Adrenal gland (tissue), 12 donors: Measurements from ENCODE around the gene BTN3A1. TPM values are rescaled to one million over a fixed set of nuclear protein-coding genes. Genes with fewer than 3 reads are reported as not detected.
A peak's percentile ranks its signal among the peaks of the same experiment; 100 is the strongest.

Experiments
- DNase-seq, 7 donors: peaks; one replicate each; pipeline ENCODE4 v3.0.0-alpha.2; 2019 to 2020
- H3K27ac ChIP-seq, 5 donors: fragments of 200-600 bp; sonication (generic) in 4 of 5; 1 replicate in 3 of 5; 2 replicates in 2 of 5; pipeline versions ENCODE4 v1.5.1 to v1.8.0; 2016 to 2020; ENCODE audit warnings: mild to moderate bottlenecking in 1 of 5
- H3K27me3 ChIP-seq: fragments of 200-600 bp; 2 replicates; pipeline ENCODE4 v1.8.0; 2021
- H3K36me3 ChIP-seq, 2 donors: fragments of 200-600 bp; replicated peaks in 1 of 2; 1 replicate in 1 of 2; 2 replicates in 1 of 2; pipeline versions ENCODE4 v1.5.1 to v1.8.0; 2018 to 2022
- H3K4me1 ChIP-seq, 2 donors: fragments of 200-600 bp; replicated peaks in 1 of 2; 1 replicate in 1 of 2; 2 replicates in 1 of 2; pipeline versions ENCODE4 v1.5.1 to v1.8.0; 2018 to 2021
- H3K4me3 ChIP-seq, 4 donors: fragments of 200-600 bp; sonication (generic) in 3 of 4; one replicate each; pipeline ENCODE4 v1.5.1; 2016 to 2018
- H3K9me3 ChIP-seq, 3 donors: fragments of 200-600 bp; sonication (generic) in 1 of 3; replicated peaks in 1 of 3; 1 replicate in 2 of 3; 2 replicates in 1 of 3; pipeline versions ENCODE4 v1.5.1 to v1.8.0; 2016 to 2021
- CTCF ChIP-seq, 6 experiments: fragments of 450-650 bp in 4 of 6; fragments of 200-600 bp in 2 of 6; sonication (generic) in 1 of 6; IDR thresholded peaks; 1 replicate in 5 of 6; 2 replicates in 1 of 6; pipeline versions ENCODE4 v1.5.1 to v1.8.0; 2016 to 2021; ENCODE audit warnings: antibody characterized with exemption in 6 of 6, mild to moderate bottlenecking in 2 of 6, moderate library complexity in 1 of 6
- POLR2A ChIP-seq, 2 donors: fragments of 450-650 bp; IDR thresholded peaks; one replicate each; pipeline ENCODE4 v1.6.1; 2017; ENCODE audit warnings: antibody characterized with exemption in 2 of 2, mild to moderate bottlenecking in 2 of 2, moderate library complexity in 1 of 2
- WGBS, 4 donors: extraction: QIAGEN DNeasy Blood & Tissue Kit in 2 of 4; methylation state at CpG; one replicate each; pipeline versions ENCODE4 v1.1.5 to v1.1.7; 2013 to 2017; 5-methylcytosine and 5-hydroxymethylcytosine counted together
- intact Hi-C, 2 donors: fragments of 100-400 bp; cut with DNase I; formaldehyde crosslinking; loops; one replicate each; pipeline versions ENCODE4 v1.14.1 to v1.15.0; 2022 to 2023
- polyA plus RNA-seq, 3 donors: library from polyadenylated mRNA; stranded (reverse); fragments of 200-250 nt in 2 of 3; fragments of 350-450 nt in 1 of 3; fragmentation: Illumina TruSeq in 1 of 3; extraction: RNeasy Lipid Tissue Mini Kit (QIAGEN cat#74804) in 1 of 3; gene quantifications; one replicate each; pipeline ENCODE4 v1.2.3, GENCODE V29; 2013 to 2014
- total RNA-seq, 9 donors: library from RNA; depleted of rRNA in 4 of 9; stranded (reverse); fragments of >200 nt in 4 of 9; fragments of 120-200 nt in 1 of 9; fragmentation: NEBNext Ultra II Directional in 1 of 9; extraction: Animal tissue kit (Norgen Biotek cat#: 25700) in 1 of 9; gene quantifications; one replicate each; pipeline versions ENCODE4 v1.1.0 to v1.2.4, GENCODE V29; 2013 to 2023
- donor health status: healthy with polysubstance abuse.
- donor health status: Bipolar disorder and iron deficiency.
- donor health status: DM: yes; HTN: yes; CAD: no.
- donor health status: DM: no; HTN: no; CAD: no.
- donor health status: DM: no; HTN: no; CAD: no.
- donor health status: DM: yes; HTN: yes; CAD: no.

The BTN3A1 gene
- total and polyA plus RNA-seq, 12 donors = 17.5 to 56.7 (median 38.3) TPM

GRCh38 chr6:26420688-26421171, 18.7 kb downstream of the BTN3A1 start:
- 14 to 28% (median 22%) methylated on average over 4 of the region's 4 CpGs for WGBS, 4 donors
- peak overlapping the region in 2 of 4 donors; percentile 16 to 85 for H3K4me3 ChIP-seq
- H3K4me1 ChIP-seq = peaks cover 18 to 24% of the 10 kb centered on the region in 2 donors
- TF ChIP-seq CTCF (IDR thresholded peaks at IDR 0.05) (peak in 5 of 6 experiments; percentile 23 to 43 (median 37)), POLR2A (IDR thresholded peaks at IDR 0.05) (no peak)
- peaks cover 0 to 7% of the 10 kb centered on the region in 2 donors for H3K36me3 ChIP-seq
- peak overlapping the region; percentile 29 to 94 (median 83) for H3K27ac ChIP-seq
- no peaks in the 10 kb centered on the region for H3K27me3 ChIP-seq
- H3K9me3 ChIP-seq = no peaks in the 10 kb centered on the region
- intact Hi-C loops = no loop called here
- peak; percentile 33 to 61 (median 52) for DNase-seq

GRCh38 chr6:26421259-26422144, 19.4 kb downstream of the BTN3A1 start:
- peaks cover 18 to 24% of the 10 kb centered on the region in 2 donors for H3K4me1 ChIP-seq
- WGBS, 4 donors = 0 to 1% (median 1%) methylated on average over 27 to 31 of the region's 31 CpGs
- TF ChIP-seq CTCF (IDR thresholded peaks at IDR 0.05) (no peak), POLR2A (IDR thresholded peaks at IDR 0.05) (peak in 1 of 2 donors; percentile 69)
- DNase-seq = peak; percentile 74 to 93 (median 84)
- H3K27me3 ChIP-seq = no peaks in the 10 kb centered on the region
- H3K4me3 ChIP-seq = peak overlapping the region; percentile 14 to 85 (median 70)
- intact Hi-C loops = no loop called here
- peaks cover 0 to 13% of the 10 kb centered on the region in 2 donors for H3K36me3 ChIP-seq
- H3K9me3 ChIP-seq = no peaks in the 10 kb centered on the region
- peak overlapping the region in 4 of 5 donors; percentile 80 to 94 (median 84) for H3K27ac ChIP-seq

GRCh38 chr6:26422329-26422728, 20.3 kb downstream of the BTN3A1 start:
- Histone ChIP-seq H3K9me3 (no peaks in the 10 kb centered on the region), H3K4me1 (peaks cover 18 to 24% of the 10 kb centered on the region in 2 donors), H3K27ac (no peak overlapping the region), H3K36me3 (peaks cover 0 to 13% of the 10 kb centered on the region in 2 donors), H3K27me3 (no peaks in the 10 kb centered on the region), H3K4me3 (peak overlapping the region in 2 of 4 donors; percentile 59 to 85)
- intact Hi-C loops = no loop called here
- TF ChIP-seq CTCF (IDR thresholded peaks at IDR 0.05) = no peak
- TF ChIP-seq POLR2A (IDR thresholded peaks at IDR 0.05) = no peak
- no peak for DNase-seq
- WGBS, 4 donors = 87 to 93% (median 90%) methylated on average over 3 of the region's 3 CpGs

GRCh38 chr6:26426691-26427450, 24.8 kb downstream of the BTN3A1 start:
- Histone ChIP-seq H3K9me3 (no peaks in the 10 kb centered on the region), H3K4me1 (peaks cover 9 to 17% of the 10 kb centered on the region in 2 donors), H3K27ac (no peak overlapping the region), H3K27me3 (no peaks in the 10 kb centered on the region), H3K4me3 (no peak overlapping the region), H3K36me3 (peaks cover 0 to 40% of the 10 kb centered on the region in 2 donors)
- DNase-seq = no peak
- intact Hi-C loops = no loop called here
- 95 to 96% (median 95%) methylated on average over 5 of the region's 5 CpGs for WGBS, 4 donors
- no peak for TF ChIP-seq CTCF (IDR thresholded peaks at IDR 0.05)
- TF ChIP-seq POLR2A (IDR thresholded peaks at IDR 0.05) = no peak
